HCT116 (cell line): Measurements from ENCODE around the gene ERGIC3. TPM values are rescaled to one million over a fixed set of nuclear protein-coding genes. Genes with fewer than 3 reads are reported as not detected.

ENCODE experiments used
- ATAC-seq: fragments of 200-7000 bp; cut with Tn5 transposase; 2 replicates; pipeline ENCODE4 v1.9.1; 2020; ENCODE audit warnings: mild to moderate bottlenecking, moderate library complexity
- BruUV-seq: library from RNA; stranded (reverse); fragments of 400-500 nt; replicated peaks from 2 replicates; lab custom pipeline; 2021; lab: Mats Ljungman, UMichigan
- CTCF ChIA-PET: fragments of 300-600 bp; sonication (Branson Sonifier 250); formaldehyde crosslinking; loops from one replicate; lab custom pipeline; 2021; ENCODE audit warnings: antibody characterized with exemption; lab: Charles Lee
- POLR2A ChIA-PET: fragments of 300-600, 350-600 bp; sonication (Branson Sonifier 250); formaldehyde crosslinking; loops from one replicate; lab custom pipeline; 2021; ENCODE audit warnings: antibody characterized with exemption; lab: Charles Lee
- RAD21 ChIA-PET, 2 experiments: fragments of 300-600 bp; sonication (Branson Sonifier 250); formaldehyde crosslinking; loops; one replicate each; lab custom pipeline; 2023; ENCODE audit warnings: low total read pairs in 2 of 2; ENCODE audit not compliant: uncharacterized antibody in 2 of 2, unreplicated experiment in 2 of 2, low non-redundant PET in 1 of 2; lab: Charles Lee
- DNase-seq: peaks from one replicate; pipeline ENCODE4 v3.0.0-alpha.2; 2010; ENCODE audit warnings: low read depth, low spot score
- H2AFZ ChIP-seq: fragments of 200-600 bp; shearing (Covaris generic), sonication (generic); 2 replicates; pipeline ENCODE4 v1.6.1; 2017; ENCODE audit warnings: low read depth, mixed run types, mixed read lengths, antibody characterized with exemption, low read length; ENCODE audit not compliant: poor library complexity, severe bottlenecking
- H3K27ac ChIP-seq: 2 replicates; pipeline ENCODE4 v1.5.1; 2012; ENCODE audit warnings: low read depth, low read length
- H3K27me3 ChIP-seq: fragments of 200-600 bp; sonication (generic); 2 replicates; pipeline ENCODE4 v1.6.1; 2016; ENCODE audit warnings: mixed run types, low read length, mixed read lengths; ENCODE audit not compliant: insufficient read depth
- H3K36me3 ChIP-seq, 2 experiments: fragments of 200-500 bp in 1 of 2; fragments of 200-600 bp in 1 of 2; sonication (Bioruptor generic) in 1 of 2; sonication (generic) in 1 of 2; 2 replicates each; pipeline versions ENCODE4 v1.5.1 to v1.6.1; 2014 to 2016; ENCODE audit warnings: low read length in 2 of 2, inconsistent platforms in 1 of 2, mixed read lengths in 1 of 2, mixed run types in 1 of 2; ENCODE audit not compliant: insufficient read depth in 2 of 2, control insufficient read depth in 1 of 2
- H3K4me1 ChIP-seq, 2 experiments: fragments of 200-600 bp in 1 of 2; sonication (generic) in 1 of 2; 2 replicates each; pipeline versions ENCODE4 v1.5.1 to v1.6.1; 2012 to 2017; ENCODE audit warnings: low read length in 2 of 2, inconsistent platforms in 1 of 2, mild to moderate bottlenecking in 1 of 2, mixed read lengths in 1 of 2, mixed run types in 1 of 2, moderate library complexity in 1 of 2; ENCODE audit not compliant: insufficient read depth in 2 of 2, control insufficient read depth in 1 of 2
- H3K4me2 ChIP-seq: fragments of 200-600 bp; sonication (generic); 2 replicates; pipeline ENCODE4 v1.6.1; 2017; ENCODE audit warnings: mixed run types, low read length, mixed read lengths
- H3K4me3 ChIP-seq, 2 experiments: fragments of 200-600 bp in 1 of 2; sonication (generic) in 1 of 2; replicated peaks in 1 of 2; 2 replicates each; pipeline ENCODE4 v1.5.1; 2011 to 2016; ENCODE audit warnings: low read length in 2 of 2, control low read depth in 1 of 2, low read depth in 1 of 2, mild to moderate bottlenecking in 1 of 2, mixed read lengths in 1 of 2, mixed run types in 1 of 2
- H3K79me2 ChIP-seq: fragments of 200-600 bp; sonication (generic); 2 replicates; pipeline ENCODE4 v1.6.1; 2017; ENCODE audit warnings: mild to moderate bottlenecking, mixed run types, low read length, moderate library complexity, mixed read lengths; ENCODE audit not compliant: insufficient read depth
- H3K9ac ChIP-seq: fragments of 200-600 bp; sonication (generic); 2 replicates; pipeline ENCODE4 v1.6.1; 2016; ENCODE audit warnings: low read length, mixed read lengths
- H3K9me2 ChIP-seq: fragments of 200-600 bp; sonication (generic), shearing (Covaris generic); 2 replicates; pipeline ENCODE4 v1.6.1; 2017; ENCODE audit warnings: mixed run types, mild to moderate bottlenecking, moderate library complexity; ENCODE audit not compliant: insufficient read depth
- H3K9me3 ChIP-seq, 2 experiments: fragments of 200-500 bp in 1 of 2; fragments of 200-600 bp in 1 of 2; sonication (Bioruptor generic) in 1 of 2; sonication (generic) in 1 of 2; 2 replicates each; pipeline ENCODE4 v1.6.1; 2014 to 2017; ENCODE audit warnings: low read length in 2 of 2, mixed read lengths in 2 of 2, inconsistent platforms in 1 of 2, low read depth in 1 of 2, mild to moderate bottlenecking in 1 of 2, mixed run types in 1 of 2, moderate library complexity in 1 of 2; ENCODE audit not compliant: control insufficient read depth in 1 of 2, insufficient read depth in 1 of 2
- H4K20me1 ChIP-seq: fragments of 200-600 bp; sonication (generic), shearing (Covaris generic); 2 replicates; pipeline ENCODE4 v1.6.1; 2017; ENCODE audit warnings: mixed run types, mild to moderate bottlenecking, moderate library complexity; ENCODE audit not compliant: insufficient read depth
- CBX3 ChIP-seq: IDR thresholded peaks from 2 replicates; pipeline ENCODE4 v1.6.1; 2012; ENCODE audit warnings: low read depth
- JUND ChIP-seq: IDR thresholded peaks from 2 replicates; pipeline ENCODE4 v1.6.1; 2012
- POLR2A ChIP-seq: IDR thresholded peaks from 2 replicates; pipeline ENCODE4 v1.7.0; 2011; ENCODE audit warnings: borderline replicate concordance; ENCODE audit not compliant: insufficient read depth, insufficient read length; ENCODE audit errors: extremely low read depth
- POLR2AphosphoS5 ChIP-seq: IDR thresholded peaks from 2 replicates; pipeline ENCODE4 v1.6.1; 2011; ENCODE audit warnings: mild to moderate bottlenecking, low read depth, low read length, moderate library complexity
- intact Hi-C: fragments of 100-400 bp; cut with micrococcal nuclease; formaldehyde crosslinking; loops from 2 replicates; pipeline ENCODE4 v1.10.0; 2022
- total RNA-seq: library from RNA; stranded (reverse); gene quantifications from one replicate; pipeline ENCODE4 v1.2.1, GENCODE V29; 2021; ENCODE audit not compliant: unreplicated experiment
- TF ChIP-seq, protein P1 (sequence below): IDR thresholded peaks from 2 replicates; pipeline ENCODE4 v1.6.1; 2012
- TF ChIP-seq, protein P2 (sequence below): IDR thresholded peaks from 2 replicates; pipeline ENCODE4 v1.6.1; 2012

Gene ERGIC3
- total RNA-seq, 1 experiment from 2014 or later: 229 TPM

DNA sequence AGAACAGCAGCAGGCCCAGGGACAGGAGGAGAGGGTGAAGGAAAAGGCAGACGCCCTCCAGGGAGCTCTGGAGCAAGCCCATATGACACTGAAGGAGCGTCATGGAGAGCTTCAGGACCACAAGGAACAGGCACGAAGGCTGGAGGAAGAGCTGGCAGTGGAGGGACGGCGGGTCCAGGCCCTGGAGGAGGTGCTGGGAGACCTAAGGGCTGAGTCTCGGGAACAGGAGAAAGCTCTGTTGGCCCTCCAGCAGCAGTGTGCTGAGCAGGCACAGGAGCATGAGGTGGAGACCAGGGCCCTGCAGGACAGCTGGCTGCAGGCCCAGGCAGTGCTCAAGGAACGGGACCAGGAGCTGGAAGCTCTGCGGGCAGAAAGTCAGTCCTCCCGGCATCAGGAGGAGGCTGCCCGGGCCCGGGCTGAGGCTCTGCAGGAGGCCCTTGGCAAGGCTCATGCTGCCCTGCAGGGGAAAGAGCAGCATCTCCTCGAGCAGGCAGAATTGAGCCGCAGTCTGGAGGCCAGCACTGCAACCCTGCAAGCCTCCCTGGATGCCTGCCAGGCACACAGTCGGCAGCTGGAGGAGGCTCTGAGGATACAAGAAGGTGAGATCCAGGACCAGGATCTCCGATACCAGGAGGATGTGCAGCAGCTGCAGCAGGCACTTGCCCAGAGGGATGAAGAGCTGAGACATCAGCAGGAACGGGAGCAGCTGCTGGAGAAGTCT is 37.9 kb upstream of the ERGIC3 start:
- no peaks in the 10 kb centered on the region for H4K20me1 ChIP-seq
- no peaks in the 10 kb centered on the region for H3K79me2 ChIP-seq
- POLR2A ChIA-PET: no interaction called here
- H3K9me2 ChIP-seq: no peaks in the 10 kb centered on the region
- no peak overlapping the region for H3K27ac ChIP-seq
- TF ChIP-seq POLR2AphosphoS5: no peak
- no peak for TF ChIP-seq CBX3
- TF ChIP-seq, protein P1, sequence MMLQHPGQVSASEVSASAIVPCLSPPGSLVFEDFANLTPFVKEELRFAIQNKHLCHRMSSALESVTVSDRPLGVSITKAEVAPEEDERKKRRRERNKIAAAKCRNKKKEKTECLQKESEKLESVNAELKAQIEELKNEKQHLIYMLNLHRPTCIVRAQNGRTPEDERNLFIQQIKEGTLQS: no peak
- no peak for TF ChIP-seq POLR2A
- H3K4me3 ChIP-seq: no peak overlapping the region
- no peak overlapping the region for H3K4me2 ChIP-seq
- no peak for DNase-seq
- BruUV-seq: no TSS peak
- peaks cover 13 to 28% of the 10 kb centered on the region in 2 experiments; a peak in 3 of 4 replicates for H3K36me3 ChIP-seq
- no peak overlapping the region for H2AFZ ChIP-seq
- CTCF ChIA-PET: interaction anchor here (1.1 kb wide), 1 partner anchor 57 kb away, joined by 3 read pairs; no protein-coding TSS in a partner anchor
- H3K9me3 ChIP-seq: no peaks in the 10 kb centered on the region
- RAD21 ChIA-PET: no interaction called here
- ATAC-seq: no peak
- no peak overlapping the region for H3K9ac ChIP-seq
- no peaks in the 10 kb centered on the region for H3K27me3 ChIP-seq
- H3K4me1 ChIP-seq: peaks cover 0 to 14% of the 10 kb centered on the region in 2 experiments; a peak in 2 of 4 replicates
- intact Hi-C loops: no loop called here

DNA sequence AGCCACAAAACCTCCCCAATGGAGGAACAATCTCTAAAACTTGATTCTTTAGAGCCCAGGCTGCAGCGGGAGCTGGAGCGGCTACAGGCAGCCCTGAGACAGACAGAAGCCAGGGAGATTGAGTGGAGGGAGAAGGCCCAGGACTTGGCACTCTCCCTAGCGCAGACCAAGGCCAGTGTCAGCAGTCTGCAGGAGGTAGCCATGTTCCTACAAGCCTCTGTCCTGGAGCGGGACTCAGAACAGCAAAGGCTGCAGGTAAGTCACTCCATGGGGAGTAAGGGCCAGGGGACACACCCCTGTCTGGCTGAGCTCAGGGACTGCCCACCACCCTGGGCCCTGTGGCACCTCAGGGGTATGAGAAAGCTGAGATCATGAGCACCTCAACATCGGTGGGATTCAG is 37.1 kb upstream of the ERGIC3 start:
- Histone ChIP-seq H3K4me1 (peaks cover 0 to 14% of the 10 kb centered on the region in 2 experiments; a peak in 2 of 4 replicates), H3K9me2 (no peaks in the 10 kb centered on the region), H3K9ac (no peak overlapping the region), H4K20me1 (no peaks in the 10 kb centered on the region), H3K36me3 (peaks cover 20 to 22% of the 10 kb centered on the region in 2 experiments; a peak in 3 of 4 replicates), H3K4me2 (no peak overlapping the region), H3K4me3 (no peak overlapping the region), H3K27ac (no peak overlapping the region), H3K9me3 (no peaks in the 10 kb centered on the region), H3K79me2 (no peaks in the 10 kb centered on the region), H3K27me3 (no peaks in the 10 kb centered on the region), H2AFZ (no peak overlapping the region)
- TF ChIP-seq, protein P2, sequence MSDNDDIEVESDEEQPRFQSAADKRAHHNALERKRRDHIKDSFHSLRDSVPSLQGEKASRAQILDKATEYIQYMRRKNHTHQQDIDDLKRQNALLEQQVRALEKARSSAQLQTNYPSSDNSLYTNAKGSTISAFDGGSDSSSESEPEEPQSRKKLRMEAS: no peak
- TF ChIP-seq JUND (no peak), CBX3 (no peak)
- intact Hi-C loops: no loop called here
- ChIA-PET POLR2A (no interaction called here), RAD21 (no interaction called here), CTCF (no interaction called here)
- DNase-seq (no peak), ATAC-seq (no peak)
- no TSS peak for BruUV-seq
